ENCODE measurements around the gene C16orf78.

C16orf78 gene

GRCh38 chr16:49333259-49333597 lies 40.4 kb upstream of the C16orf78 start:
- TF ChIP-seq, protein P1, sequence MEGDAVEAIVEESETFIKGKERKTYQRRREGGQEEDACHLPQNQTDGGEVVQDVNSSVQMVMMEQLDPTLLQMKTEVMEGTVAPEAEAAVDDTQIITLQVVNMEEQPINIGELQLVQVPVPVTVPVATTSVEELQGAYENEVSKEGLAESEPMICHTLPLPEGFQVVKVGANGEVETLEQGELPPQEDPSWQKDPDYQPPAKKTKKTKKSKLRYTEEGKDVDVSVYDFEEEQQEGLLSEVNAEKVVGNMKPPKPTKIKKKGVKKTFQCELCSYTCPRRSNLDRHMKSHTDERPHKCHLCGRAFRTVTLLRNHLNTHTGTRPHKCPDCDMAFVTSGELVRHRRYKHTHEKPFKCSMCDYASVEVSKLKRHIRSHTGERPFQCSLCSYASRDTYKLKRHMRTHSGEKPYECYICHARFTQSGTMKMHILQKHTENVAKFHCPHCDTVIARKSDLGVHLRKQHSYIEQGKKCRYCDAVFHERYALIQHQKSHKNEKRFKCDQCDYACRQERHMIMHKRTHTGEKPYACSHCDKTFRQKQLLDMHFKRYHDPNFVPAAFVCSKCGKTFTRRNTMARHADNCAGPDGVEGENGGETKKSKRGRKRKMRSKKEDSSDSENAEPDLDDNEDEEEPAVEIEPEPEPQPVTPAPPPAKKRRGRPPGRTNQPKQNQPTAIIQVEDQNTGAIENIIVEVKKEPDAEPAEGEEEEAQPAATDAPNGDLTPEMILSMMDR (IDR thresholded peaks at IDR 0.05; ENCODE audit: insufficient read depth, low read depth, low read length, missing control alignments) = no peak
- no peak for DNase-seq (ENCODE audit: low read depth)
- no peak overlapping the region for H3K4me3 ChIP-seq (ENCODE audit: low read length)

GRCh38 chr16:49335828-49336227 lies 37.8 kb upstream of the C16orf78 start:
- no peak overlapping the region for H3K4me3 ChIP-seq (ENCODE audit: low read length)
- TF ChIP-seq, protein P1 (IDR thresholded peaks at IDR 0.05; ENCODE audit: insufficient read depth, low read depth, low read length, missing control alignments) = no peak
- no peak for DNase-seq (ENCODE audit: low read depth)

DNA sequence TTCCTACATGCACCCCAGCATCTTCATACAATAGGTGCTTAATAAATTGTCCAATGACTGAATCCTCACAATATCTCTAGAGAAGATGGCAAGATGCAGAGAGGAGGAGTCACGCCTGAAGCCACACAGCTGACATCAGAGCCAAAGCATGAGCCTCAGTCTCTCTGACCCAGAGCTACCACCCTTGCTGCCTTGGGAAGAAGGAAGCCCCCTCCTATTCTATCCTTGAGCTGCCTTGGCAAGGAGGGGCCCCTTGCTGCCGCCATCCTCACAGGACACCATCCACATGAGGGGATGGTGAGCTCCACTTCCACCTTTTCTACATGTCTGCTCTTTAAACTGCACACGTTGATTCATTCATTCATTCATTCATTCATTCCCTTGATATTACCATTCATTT lies 37.0 kb upstream of the C16orf78 start:
- no peak for DNase-seq (ENCODE audit: low read depth)
- TF ChIP-seq, protein P1 (IDR thresholded peaks at IDR 0.05; ENCODE audit: insufficient read depth, low read depth, low read length, missing control alignments) = no peak

DNA sequence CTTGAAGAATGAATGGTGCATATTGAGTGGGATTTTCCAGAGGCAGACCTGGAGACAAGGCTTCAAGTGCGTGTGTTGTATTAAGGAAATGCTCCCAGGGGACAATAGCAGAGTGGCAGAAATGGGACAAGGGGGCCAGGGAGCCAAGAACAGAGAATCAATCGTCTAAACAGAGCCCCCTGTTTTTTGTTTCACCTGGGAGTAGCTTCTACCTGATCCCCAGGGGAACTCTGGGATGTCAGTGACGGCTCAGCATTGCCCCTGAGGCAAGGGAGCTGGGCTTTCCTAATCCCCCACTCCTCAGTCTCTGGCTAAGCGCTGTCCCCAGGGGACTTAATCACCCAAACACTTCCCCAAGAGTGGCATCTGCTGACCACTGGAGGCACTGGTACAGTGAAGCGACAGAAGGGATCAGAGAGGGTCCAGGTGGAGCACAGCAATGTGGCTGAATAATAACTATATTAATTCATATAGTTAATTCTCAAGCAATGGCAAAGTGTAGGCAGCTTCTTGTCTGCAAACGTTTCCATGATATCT lies 35.7 kb upstream of the C16orf78 start:
- TF ChIP-seq, protein P1 (IDR thresholded peaks at IDR 0.05; ENCODE audit: insufficient read depth, low read depth, low read length, missing control alignments) = no peak
- no peak overlapping the region for H3K4me3 ChIP-seq (ENCODE audit: low read length)
- no peak for DNase-seq (ENCODE audit: low read depth)

More for the DNA sequence above, 37.0 kb upstream of the C16orf78 start:
- H3K4me3 ChIP-seq (ENCODE audit: low read length) = no peak overlapping the region

- DNase-seq (ENCODE audit: low read depth) = no peak
- H3K4me3 ChIP-seq (ENCODE audit: low read length) = no peak overlapping the region
- TF ChIP-seq, protein P1 (IDR thresholded peaks at IDR 0.05; ENCODE audit: insufficient read depth, low read depth, low read length, missing control alignments) = no peak
These were observed 34.9 kb upstream of the C16orf78 start for GRCh38 chr16:49338611-49339265.

GRCh38 chr16:49340466-49340865 lies 33.1 kb upstream of the C16orf78 start:
- TF ChIP-seq, protein P1 (IDR thresholded peaks at IDR 0.05; ENCODE audit: insufficient read depth, low read depth, low read length, missing control alignments) = no peak
- H3K4me3 ChIP-seq (ENCODE audit: low read length) = no peak overlapping the region
- no peak for DNase-seq (ENCODE audit: low read depth)

- H3K4me3 ChIP-seq (ENCODE audit: low read length) = no peak overlapping the region
- no peak for DNase-seq (ENCODE audit: low read depth)
- TF ChIP-seq, protein P1 (IDR thresholded peaks at IDR 0.05; ENCODE audit: insufficient read depth, low read depth, low read length, missing control alignments) = no peak
These were observed 31.9 kb upstream of the C16orf78 start for GRCh38 chr16:49341706-49342105.

Measured in epithelial cell of esophagus (primary cell).